SH-SY5Y (cell line): ENCODE measurements around the gene GNAL.

Experiments
- GATA2 ChIP-seq: IDR thresholded peaks from 2 replicates; pipeline ENCODE4 v1.6.1; 2011; ENCODE audit warnings: mild to moderate bottlenecking, low read depth, low read length
- GATA3 ChIP-seq: IDR thresholded peaks from 2 replicates; pipeline ENCODE4 v1.6.1; 2011; ENCODE audit warnings: low read depth, mild to moderate bottlenecking, low read length, moderate library complexity

GRCh38 chr18:11664286-11664685 is 24.8 kb upstream of the GNAL start:
- no peak for TF ChIP-seq GATA3
- TF ChIP-seq GATA2, result no peak
